ENCODE results near the gene TCF3. TPM values are rescaled to one million over a fixed set of nuclear protein-coding genes. Genes with fewer than 3 reads are reported as not detected.

TCF3 gene
- total and polyA plus RNA-seq, 10 of the 15 experiments (the other 5 are each of a cell fraction or from before 2014, with no cell fraction given): 6.7 to 282 (median 70.7) TPM

DNA sequence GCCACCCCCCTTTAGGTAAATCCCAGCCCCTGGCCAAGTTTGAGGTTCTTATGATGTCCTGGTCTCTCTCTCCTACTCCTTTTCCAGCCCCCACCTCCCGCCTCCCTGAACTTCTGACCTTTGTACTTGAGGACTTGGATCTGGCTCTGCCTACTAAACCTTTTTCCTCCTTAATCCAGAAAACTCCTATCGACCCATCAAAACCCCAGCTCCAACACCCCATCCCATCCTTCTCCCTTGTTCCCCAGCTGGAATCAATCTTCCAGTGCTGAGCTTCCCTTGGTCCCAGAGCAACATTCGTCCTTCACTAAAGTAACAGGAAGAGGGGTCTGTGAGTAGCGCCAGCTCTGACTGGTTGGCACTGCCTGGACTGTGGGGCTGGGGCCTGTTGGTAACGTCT lies 29.9 kb downstream of the TCF3 start:
- TF ChIP-seq POLR2A (IDR thresholded peaks at IDR 0.05; ENCODE audit: low read depth, low read length): peak; percentile 43; the same call in 1 of the 2 replicates
- TF ChIP-seq, protein P1, sequence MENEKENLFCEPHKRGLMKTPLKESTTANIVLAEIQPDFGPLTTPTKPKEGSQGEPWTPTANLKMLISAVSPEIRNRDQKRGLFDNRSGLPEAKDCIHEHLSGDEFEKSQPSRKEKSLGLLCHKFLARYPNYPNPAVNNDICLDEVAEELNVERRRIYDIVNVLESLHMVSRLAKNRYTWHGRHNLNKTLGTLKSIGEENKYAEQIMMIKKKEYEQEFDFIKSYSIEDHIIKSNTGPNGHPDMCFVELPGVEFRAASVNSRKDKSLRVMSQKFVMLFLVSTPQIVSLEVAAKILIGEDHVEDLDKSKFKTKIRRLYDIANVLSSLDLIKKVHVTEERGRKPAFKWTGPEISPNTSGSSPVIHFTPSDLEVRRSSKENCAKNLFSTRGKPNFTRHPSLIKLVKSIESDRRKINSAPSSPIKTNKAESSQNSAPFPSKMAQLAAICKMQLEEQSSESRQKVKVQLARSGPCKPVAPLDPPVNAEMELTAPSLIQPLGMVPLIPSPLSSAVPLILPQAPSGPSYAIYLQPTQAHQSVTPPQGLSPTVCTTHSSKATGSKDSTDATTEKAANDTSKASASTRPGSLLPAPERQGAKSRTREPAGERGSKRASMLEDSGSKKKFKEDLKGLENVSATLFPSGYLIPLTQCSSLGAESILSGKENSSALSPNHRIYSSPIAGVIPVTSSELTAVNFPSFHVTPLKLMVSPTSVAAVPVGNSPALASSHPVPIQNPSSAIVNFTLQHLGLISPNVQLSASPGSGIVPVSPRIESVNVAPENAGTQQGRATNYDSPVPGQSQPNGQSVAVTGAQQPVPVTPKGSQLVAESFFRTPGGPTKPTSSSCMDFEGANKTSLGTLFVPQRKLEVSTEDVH (IDR thresholded peaks at IDR 0.05; ENCODE audit: low read depth, partially characterized antibody): no peak
- no peak for ATAC-seq
- POLR2A ChIA-PET: interaction anchor here (0.6 kb wide), 1 partner anchor 34 kb away, joined by 4 read pairs; no protein-coding TSS in a partner anchor
- no peak overlapping the region for H3K27ac ChIP-seq (ENCODE audit: control insufficient read depth, insufficient read depth)
- SMC1A ChIA-PET (ENCODE audit: uncharacterized antibody, unreplicated experiment): no interaction called here
- no peak overlapping the region for H3K4me3 ChIP-seq
- no peaks in the 10 kb centered on the region for H3K4me1 ChIP-seq (ENCODE audit: control insufficient read depth, insufficient read depth, low read length)
- no peak overlapping the region for H3K4me2 ChIP-seq (ENCODE audit: control insufficient read depth, insufficient read depth)
- H2AFZ ChIP-seq (ENCODE audit: control insufficient read depth, low read depth, low read length): no peak overlapping the region
- no peaks in the 10 kb centered on the region for H3K79me2 ChIP-seq (ENCODE audit: control insufficient read depth, insufficient read depth, low read length)
- H4K20me1 ChIP-seq (ENCODE audit: control insufficient read depth, insufficient read depth): no peaks in the 10 kb centered on the region
- RAD21 ChIA-PET (ENCODE audit: unreplicated experiment): no interaction called here
- H3K36me3 ChIP-seq (ENCODE audit: control insufficient read depth in 2 of 2, insufficient read depth in 2 of 2, low read length in 1 of 2): peaks cover 23 to 49% of the 10 kb centered on the region in 2 experiments
- in situ Hi-C loops (cut with MboI) (no loop called here), intact Hi-C loops (cut with micrococcal nuclease; ENCODE audit: unreplicated experiment) (no loop called here)
- BruUV-seq (replicated peaks): no TSS peak
- H3K9ac ChIP-seq (ENCODE audit: control insufficient read depth, insufficient read depth, low read length): no peak overlapping the region
- H3K27me3 ChIP-seq (replicated peaks in 1 of 2; ENCODE audit: control insufficient read depth in 2 of 2, insufficient read depth in 2 of 2, low read length in 1 of 2): no peaks in the 10 kb centered on the region
- CTCF ChIA-PET: no interaction called here
- no peaks in the 10 kb centered on the region for H3K9me3 ChIP-seq (replicated peaks; ENCODE audit: control insufficient read depth, insufficient read depth, low read length)
- no peak for FAIRE-seq
- WGBS (ENCODE audit: insufficient coverage, insufficient replicate concordance, low lambda C conversion rate, missing lambda C conversion rate): 99% methylated on average over 5 of the region's 5 CpGs
- no peak for DNase-seq (ENCODE audit: low read depth, low spot score)

DNA sequence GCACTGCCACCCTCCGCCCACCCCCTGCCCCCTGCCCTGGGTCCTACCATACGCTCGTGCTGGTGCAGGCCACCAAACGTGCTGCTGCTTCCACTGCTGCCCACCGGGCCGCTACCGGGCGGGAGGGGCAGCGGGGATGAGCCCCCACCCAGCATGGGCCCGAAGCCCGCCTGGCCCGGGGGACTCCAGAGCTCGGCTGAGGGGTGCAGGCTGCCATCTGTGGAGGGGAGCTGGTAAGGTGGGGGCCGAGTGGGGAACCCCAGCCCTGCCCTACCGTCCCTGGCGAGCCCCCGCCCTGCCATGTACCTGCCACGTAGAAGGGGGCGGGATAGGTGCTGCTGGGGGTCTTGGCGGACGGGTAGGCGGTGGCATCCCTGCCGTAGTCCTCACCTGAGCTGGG lies 30.4 kb downstream of the TCF3 start:
- intact Hi-C loops (cut with micrococcal nuclease; ENCODE audit: unreplicated experiment): no loop called here
- ChIA-PET SMC1A (ENCODE audit: uncharacterized antibody, unreplicated experiment) (no interaction called here), POLR2A (no interaction called here), RAD21 (ENCODE audit: unreplicated experiment) (no interaction called here), CTCF (no interaction called here)
- Histone ChIP-seq H3K27ac (ENCODE audit: control insufficient read depth, insufficient read depth) (no peak overlapping the region), H3K9ac (ENCODE audit: control insufficient read depth, insufficient read depth, low read length) (no peak overlapping the region), H3K4me3 (no peak overlapping the region), H3K79me2 (ENCODE audit: control insufficient read depth, insufficient read depth, low read length) (no peaks in the 10 kb centered on the region), H3K36me3 (ENCODE audit: control insufficient read depth in 2 of 2, insufficient read depth in 2 of 2, low read length in 1 of 2) (peaks cover 23 to 54% of the 10 kb centered on the region in 2 experiments), H3K4me2 (ENCODE audit: control insufficient read depth, insufficient read depth) (no peak overlapping the region), H4K20me1 (ENCODE audit: control insufficient read depth, insufficient read depth) (no peaks in the 10 kb centered on the region), H2AFZ (ENCODE audit: control insufficient read depth, low read depth, low read length) (no peak overlapping the region), H3K4me1 (ENCODE audit: control insufficient read depth, insufficient read depth, low read length) (no peaks in the 10 kb centered on the region), H3K9me3 (replicated peaks; ENCODE audit: control insufficient read depth, insufficient read depth, low read length) (no peaks in the 10 kb centered on the region), H3K27me3 (replicated peaks in 1 of 2; ENCODE audit: control insufficient read depth in 2 of 2, insufficient read depth in 2 of 2, low read length in 1 of 2) (no peaks in the 10 kb centered on the region)
- in situ Hi-C loops (cut with MboI): no loop called here
- WGBS (ENCODE audit: insufficient coverage, insufficient replicate concordance, low lambda C conversion rate, missing lambda C conversion rate): 96% methylated on average over 4 of the region's 23 CpGs
- ATAC-seq (no peak), FAIRE-seq (no peak), DNase-seq (ENCODE audit: low read depth, low spot score) (no peak)
- no peak for TF ChIP-seq DPF2 (IDR thresholded peaks at IDR 0.05)
- TF ChIP-seq POLR2A (IDR thresholded peaks at IDR 0.05; ENCODE audit: low read depth, low read length): peak; percentile 42; the same call in 1 of the 2 replicates
- no TSS peak for BruUV-seq (replicated peaks)

Measured in GM12878 (cell line).